T47D (cell line): ENCODE results near the gene NATD1.

Experiments used
- DNase-seq, 2 experiments: peaks; one replicate each; pipeline versions ENCODE4 v3.0.0 to v3.0.0-alpha.2; 2011 to 2012; ENCODE audit warnings: low read depth in 1 of 2, low spot score in 1 of 2
- JUND ChIP-seq: IDR thresholded peaks from 2 replicates; pipeline ENCODE4 v1.6.1; 2012; ENCODE audit warnings: low read depth
- in situ Hi-C: cut with HindIII; loops from 2 replicates; pipeline ENCODE4 v1.10.0; 2016; ENCODE audit warnings: low sequenced_read_pairs, low pct_unique_long_range_greater_than_20kb

NATD1 gene

GRCh38 chr17:21262259-21262993 lies 9.2 kb upstream of the NATD1 start:
- in situ Hi-C loops = no loop called here
- TF ChIP-seq JUND = no peak

GRCh38 chr17:21258593-21258992 lies 5.4 kb upstream of the NATD1 start:
- no peak for DNase-seq
- no peak for TF ChIP-seq JUND
- in situ Hi-C loops = no loop called here

More at GRCh38 chr17:21262259-21262993, 9.2 kb upstream of the NATD1 start:
- DNase-seq = no peak

- no peak for TF ChIP-seq JUND
- DNase-seq = no peak
- in situ Hi-C loops = no loop called here
Measured at GRCh38 chr17:21253646-21254441, 634 bp upstream of the NATD1 start.

- no peak for TF ChIP-seq JUND
- DNase-seq = no peak
- in situ Hi-C loops = no loop called here
Measured at GRCh38 chr17:21252289-21252795, 868 bp downstream of the NATD1 start.

GRCh38 chr17:21251337-21252010 lies 1.7 kb downstream of the NATD1 start:
- TF ChIP-seq JUND = no peak
- in situ Hi-C loops = no loop called here
- DNase-seq = no peak

GRCh38 chr17:21250854-21251253 lies 2.4 kb downstream of the NATD1 start:
- in situ Hi-C loops = no loop called here

GRCh38 chr17:21249920-21250703 lies 3.1 kb downstream of the NATD1 start:
- no peak for DNase-seq
- TF ChIP-seq JUND = no peak
- in situ Hi-C loops = no loop called here

More at GRCh38 chr17:21250854-21251253, 2.4 kb downstream of the NATD1 start:
- no peak for DNase-seq
- no peak for TF ChIP-seq JUND

- no peak for DNase-seq
- in situ Hi-C loops = no loop called here
- no peak for TF ChIP-seq JUND
Measured at GRCh38 chr17:21249086-21249795, 4.0 kb downstream of the NATD1 start.

- TF ChIP-seq JUND = no peak
- DNase-seq = no peak
- in situ Hi-C loops = no loop called here
Measured at GRCh38 chr17:21248500-21248899, 4.7 kb downstream of the NATD1 start.

- in situ Hi-C loops = no loop called here
- TF ChIP-seq JUND = no peak
- no peak for DNase-seq
Measured at GRCh38 chr17:21247552-21248258, 5.5 kb downstream of the NATD1 start.

GRCh38 chr17:21246698-21247097 lies 6.5 kb downstream of the NATD1 start:
- no peak for TF ChIP-seq JUND
- in situ Hi-C loops = no loop called here

More at GRCh38 chr17:21246698-21247097, 6.5 kb downstream of the NATD1 start:
- DNase-seq = no peak
